HTERT RPE-1 (cell line): ENCODE results near the gene LDLRAD4.

Experiments used
- in situ Hi-C: fragments of 300-500 bp; cut with MboI; formaldehyde crosslinking; loops from 4 replicates; pipeline ENCODE4 v1.14.3; 2020; ENCODE audit warnings: low sequenced_read_pairs

LDLRAD4 gene

DNA sequence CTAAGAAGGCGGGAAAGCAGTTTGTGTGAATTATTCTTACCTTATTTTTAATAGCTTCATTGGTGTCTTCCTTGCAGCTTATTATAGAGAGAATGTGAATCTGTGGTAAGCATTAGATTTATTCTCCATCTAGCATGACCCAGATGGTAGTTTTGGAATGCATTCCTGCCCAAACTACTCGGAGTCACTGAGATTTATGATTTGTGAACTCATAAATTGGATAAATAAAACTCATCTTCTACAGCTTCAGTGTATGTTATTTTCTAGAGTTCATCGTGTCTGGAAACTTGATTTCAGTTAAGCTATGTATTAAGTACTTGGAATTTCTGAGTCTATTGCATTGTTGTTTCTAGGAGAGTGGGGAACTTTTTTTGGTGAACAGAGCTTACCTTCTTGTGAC, 337.3 kb downstream of the LDLRAD4 start:
- in situ Hi-C loops, result no loop called here

DNA sequence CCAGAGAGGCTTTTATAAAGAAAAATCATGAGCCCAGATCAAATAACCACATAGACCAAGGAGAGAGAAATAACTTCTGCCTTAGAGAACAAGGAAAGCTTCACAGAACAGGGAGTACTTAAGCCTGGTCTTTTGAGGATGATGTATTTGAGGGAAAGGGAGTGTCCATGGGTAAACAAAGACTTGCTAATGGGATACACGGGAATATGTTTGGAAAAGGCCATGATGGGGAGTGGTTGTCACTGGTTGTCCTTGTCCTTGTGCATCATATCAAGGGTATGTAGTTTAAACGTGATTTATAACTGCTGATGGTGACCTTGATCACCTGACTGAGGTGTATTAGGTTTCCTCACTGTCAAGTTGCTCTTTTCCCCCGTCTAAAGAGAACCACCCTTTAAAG, 337.9 kb downstream of the LDLRAD4 start:
- in situ Hi-C loops, result no loop called here

DNA sequence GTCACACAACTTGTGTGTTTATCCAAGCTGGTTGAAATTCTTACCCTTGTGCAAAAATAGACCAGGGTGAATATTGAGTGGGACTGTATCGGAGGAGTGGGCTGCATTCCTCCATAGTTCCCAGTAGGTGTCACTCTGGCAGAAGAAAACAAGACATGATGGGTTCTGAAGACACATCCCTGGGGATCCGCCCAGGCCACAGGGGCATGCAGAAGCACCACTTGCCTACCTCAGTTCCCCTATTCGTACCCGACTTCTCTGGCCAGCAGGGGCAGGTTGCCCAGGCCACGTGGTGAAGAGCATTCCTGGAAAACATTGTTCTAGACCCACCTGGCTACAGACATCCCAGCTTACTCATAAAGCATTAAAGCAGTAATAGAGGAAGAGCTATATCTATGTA, 339.6 kb downstream of the LDLRAD4 start:
- in situ Hi-C loops, result no loop called here

DNA sequence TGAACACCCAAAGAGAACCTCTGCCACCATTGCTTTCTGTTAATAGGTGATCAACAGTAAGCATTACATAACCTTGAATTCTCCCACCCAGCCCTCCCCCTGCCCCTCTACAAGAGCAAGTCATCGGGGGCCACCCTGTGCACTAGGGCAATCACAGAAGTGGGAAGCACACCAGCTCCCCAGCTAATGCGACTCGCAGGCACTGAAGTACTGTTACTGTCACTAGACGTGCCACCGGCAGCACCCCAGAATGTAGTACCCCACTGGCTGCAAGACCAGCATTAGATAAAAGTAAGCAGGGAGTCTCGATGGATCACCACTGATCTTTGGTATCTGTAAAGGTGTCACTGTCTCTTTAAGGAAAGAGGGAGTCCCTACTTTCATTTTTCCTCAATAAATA, 340.2 kb downstream of the LDLRAD4 start:
- in situ Hi-C loops, result no loop called here

DNA sequence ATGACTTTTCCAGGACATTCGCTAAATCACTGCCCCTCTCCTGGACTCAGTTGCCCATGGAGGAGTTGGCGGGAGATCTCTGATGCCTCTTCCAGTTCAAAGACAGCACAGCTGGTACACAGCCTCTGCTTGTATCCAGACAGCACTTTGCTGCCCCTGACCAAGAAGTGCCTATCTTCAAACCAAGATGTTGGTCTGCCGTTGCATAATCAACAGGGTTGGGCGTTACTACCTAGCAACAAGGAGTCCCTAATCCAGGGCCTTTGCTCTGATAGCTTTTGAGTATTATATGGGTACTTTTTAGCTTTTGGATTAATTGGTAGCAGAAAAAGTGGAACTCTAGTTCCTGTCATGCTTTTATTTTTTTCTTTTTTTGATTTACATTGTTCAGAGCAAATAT, 341.2 kb downstream of the LDLRAD4 start:
- in situ Hi-C loops, result no loop called here

DNA sequence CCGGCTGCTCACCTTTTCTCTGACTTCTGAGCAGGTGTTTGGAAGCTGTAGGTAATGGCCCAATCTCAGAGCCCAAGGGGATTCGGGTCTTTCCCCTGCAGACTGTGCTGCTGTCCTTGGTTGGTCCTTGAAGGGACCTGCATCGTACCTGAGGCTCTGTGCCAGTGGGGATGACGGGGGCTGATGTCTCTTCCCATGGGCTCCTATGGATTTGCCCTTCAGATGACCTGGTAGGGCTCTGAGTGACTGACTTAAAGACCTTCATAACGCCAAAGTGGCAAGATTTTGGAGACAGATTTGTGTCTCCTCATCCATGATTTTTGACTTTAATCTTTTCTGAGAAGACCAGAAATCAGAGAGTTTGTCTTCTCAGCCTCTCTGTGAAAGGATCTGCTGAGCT, 341.7 kb downstream of the LDLRAD4 start:
- in situ Hi-C loops, result no loop called here

DNA sequence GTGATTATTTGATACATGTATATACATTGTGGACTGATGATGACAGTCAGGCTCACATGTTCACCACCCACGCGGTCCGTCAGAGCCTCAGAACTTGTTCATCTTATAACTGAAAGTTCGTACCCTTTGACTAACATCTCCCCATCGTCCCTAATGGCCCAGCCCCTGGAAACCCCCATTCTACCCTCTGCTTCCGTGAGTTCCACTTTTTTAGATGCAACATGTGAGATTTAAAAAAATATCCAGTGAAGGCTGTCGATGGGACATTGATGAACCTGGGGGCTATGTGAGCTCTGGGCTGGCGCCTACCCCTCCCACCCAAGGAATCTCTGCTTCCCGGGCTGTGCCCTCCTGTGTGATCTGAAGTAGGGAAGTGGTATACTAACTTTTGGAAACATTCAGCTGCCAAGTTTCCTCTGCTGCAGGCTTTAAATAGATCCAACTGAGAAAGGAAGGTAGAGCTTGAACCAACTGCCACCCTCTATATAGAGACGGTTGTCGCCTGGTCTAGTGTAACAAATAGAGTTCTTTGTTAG, 344.0 kb downstream of the LDLRAD4 start:
- in situ Hi-C loops, result no loop called here

DNA sequence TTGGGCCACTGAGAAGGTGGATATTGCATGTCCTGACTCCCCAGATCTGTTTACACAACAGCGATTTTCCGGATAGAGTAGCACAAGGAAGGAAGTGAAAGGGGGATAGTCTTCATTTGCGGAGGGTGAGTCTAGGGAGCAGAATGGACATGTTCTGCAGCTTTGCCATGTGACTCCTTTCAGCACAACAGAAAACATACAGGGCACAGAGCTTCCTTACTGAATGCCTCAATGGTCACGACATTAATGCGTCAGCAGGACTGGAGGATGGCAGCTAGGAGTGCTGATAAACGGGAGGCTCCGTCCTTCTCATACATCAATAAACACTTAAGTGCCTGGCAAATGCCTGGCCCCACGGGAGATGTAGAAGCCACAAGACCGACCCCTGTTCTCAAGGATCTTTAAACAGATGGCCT, 344.8 kb downstream of the LDLRAD4 start:
- in situ Hi-C loops, result no loop called here

DNA sequence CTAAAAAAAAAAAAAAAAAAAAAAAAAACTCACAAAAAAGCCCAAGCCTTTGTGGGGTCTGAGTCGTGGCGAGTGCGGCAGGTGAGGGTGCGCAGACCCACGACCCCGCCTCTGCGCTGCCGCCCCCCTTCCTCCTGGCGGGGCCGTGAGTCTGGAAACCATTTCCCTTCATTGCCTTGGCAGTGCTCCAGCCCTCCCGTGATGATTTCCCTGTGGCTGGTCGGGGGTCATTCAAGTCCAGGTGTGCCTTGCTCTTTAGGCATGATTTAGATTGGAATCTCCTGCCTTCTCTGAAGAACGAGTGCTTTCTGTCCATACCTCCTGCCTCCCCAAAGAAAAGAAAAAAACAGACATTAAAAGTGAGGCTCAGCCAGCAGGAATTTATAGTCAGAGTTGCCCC, 346.0 kb downstream of the LDLRAD4 start:
- in situ Hi-C loops, result no loop called here

DNA sequence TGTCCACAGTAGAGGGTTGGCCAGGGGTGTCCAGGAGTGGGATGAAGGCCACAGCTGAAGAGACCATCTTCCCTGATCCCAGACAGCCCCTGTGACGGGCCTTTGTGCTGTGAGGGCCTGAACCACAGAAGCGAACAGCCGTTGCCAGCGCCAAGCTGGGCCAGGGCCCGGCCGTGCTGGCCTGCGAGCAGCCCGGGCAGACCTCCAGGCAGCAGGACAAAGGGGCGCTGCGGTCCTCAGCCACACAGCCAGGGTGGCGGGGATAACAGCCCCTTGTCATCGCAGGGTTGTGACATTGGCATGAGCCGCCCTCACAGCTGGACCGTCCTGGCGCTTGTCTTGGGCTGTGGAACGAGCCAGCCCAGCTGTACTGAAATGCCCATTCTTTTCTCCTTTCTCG, 346.7 kb downstream of the LDLRAD4 start:
- in situ Hi-C loops, result no loop called here

DNA sequence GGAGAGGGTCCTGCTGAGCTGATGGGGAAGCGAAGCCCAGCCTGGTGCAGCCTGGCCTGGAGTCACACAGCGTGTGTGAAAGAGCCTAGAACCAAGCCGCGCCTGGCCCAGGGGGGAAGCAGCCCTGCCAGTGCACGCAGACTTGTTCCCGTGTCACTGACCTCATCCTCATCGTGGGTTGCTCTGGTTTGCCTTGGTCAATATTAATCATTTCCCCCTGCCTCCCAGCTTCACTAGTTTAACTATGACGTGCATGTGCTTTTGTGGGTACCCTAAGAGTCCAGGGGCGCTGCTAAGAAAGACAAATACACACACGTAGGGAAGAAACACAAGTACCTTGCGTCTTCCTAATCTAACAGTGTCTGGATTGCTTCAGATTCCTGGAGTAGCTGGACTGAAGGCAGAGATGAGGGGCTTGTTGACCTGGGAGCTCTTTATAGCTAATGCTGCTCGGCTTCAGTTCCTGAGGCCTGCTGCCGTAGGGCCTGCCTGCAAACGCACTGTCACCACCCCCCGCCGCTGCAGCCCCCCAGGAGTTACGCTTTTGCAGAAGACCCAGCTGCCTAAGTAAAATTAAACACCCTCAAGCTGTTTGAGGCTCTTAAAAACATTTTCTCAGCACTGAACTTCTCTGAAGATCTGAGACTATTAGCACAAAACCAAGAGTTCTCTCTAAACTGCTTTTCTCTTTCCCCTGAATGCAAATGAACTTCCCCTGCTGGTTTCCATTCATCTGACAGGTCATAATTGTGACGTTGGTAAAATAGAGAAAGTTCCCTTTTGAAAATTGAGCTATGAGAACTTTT, 348.6 kb downstream of the LDLRAD4 start:
- in situ Hi-C loops, result no loop called here

DNA sequence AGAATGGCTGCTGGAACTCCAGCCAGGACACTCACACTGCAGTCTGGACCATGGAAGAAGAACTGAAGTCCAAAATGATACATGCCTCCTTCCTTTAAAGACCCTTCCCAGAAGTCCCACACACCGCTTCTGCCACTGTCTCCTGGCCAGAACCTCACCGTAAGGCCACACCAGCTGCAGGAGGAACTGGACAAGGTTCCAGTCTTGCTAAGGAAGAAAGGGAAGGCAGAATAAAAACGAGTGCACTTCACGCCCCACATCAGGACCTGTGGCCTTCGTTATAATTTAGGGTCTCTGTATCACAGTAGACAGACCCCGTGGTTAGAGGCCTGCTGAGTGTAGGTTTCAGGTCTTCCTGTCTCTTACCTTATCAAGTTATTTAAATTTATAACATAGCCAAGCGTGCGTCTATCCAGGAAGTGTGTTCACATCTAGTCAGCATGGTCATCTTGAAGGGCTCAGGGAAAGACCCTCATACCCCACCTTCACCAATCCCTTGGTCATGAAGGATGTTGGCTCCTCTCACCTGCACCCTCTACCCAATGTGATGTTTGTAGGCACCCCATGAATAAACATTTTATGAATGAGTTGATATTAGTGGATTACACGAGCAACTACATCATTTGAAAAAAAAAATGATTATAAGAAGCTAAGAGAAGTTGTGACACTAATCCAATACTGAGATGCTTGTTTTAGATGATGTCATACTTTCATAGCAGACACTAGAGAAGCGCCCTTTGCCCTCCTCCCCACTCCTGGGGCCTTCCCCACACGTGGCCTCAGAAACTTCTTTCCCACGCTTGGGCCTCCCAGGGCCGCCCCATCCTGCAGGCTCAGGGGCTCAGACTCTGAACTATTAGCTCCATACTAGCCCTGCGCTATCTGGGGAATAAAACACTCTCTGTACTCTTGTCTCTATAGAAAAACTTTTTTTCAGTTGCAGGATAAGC, 350.2 kb downstream of the LDLRAD4 start:
- in situ Hi-C loops, result no loop called here

DNA sequence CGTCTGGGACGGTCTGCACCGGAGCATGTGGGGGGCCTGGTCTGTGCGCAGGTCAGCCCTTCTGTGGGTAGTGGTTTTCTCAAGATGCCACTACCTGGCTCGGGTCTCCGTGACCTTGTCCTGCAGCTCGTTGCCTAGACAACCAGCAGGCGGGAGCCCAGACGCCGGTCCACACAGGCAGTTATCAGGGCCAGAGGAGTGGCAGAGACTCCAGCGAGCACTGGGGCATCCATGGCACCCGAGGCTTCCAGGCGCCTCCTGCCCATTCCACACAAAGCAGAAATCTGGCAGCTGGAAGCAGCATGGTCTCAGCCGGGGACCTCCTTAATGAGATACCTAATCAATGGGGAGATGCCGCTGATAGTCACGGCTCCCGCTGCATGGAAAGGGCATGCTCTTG, 351.7 kb downstream of the LDLRAD4 start:
- in situ Hi-C loops, result no loop called here

DNA sequence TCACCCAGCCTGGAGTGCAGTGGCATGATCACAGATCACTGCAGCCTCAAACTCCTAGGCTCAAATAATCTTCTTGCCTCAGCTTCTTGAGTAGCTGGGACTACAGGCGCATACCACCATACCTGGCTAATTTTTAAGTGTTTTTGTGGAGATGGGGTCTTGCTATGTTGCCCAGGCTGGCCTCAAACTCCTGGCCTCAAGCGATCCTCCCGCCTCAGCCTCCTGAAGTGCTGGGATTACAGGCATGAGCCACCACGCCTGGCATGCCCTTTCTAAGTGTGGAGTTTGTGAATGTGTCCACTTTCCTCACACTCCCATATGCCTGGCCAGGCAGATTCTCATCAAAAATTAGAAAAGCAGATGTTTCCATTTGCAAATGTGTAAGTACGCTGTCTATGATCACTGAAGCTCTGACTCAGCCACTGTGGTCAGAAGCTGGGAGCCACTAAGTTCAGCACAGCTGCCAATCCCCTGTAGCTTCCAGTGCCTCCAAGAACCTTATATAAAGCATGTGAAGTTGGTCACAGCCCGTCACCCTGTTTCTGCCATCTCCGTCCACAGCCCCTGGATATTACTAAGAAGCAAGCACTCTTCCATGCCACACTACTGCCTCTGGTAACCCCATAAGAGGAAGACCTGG, 352.4 kb downstream of the LDLRAD4 start:
- in situ Hi-C loops, result no loop called here

DNA sequence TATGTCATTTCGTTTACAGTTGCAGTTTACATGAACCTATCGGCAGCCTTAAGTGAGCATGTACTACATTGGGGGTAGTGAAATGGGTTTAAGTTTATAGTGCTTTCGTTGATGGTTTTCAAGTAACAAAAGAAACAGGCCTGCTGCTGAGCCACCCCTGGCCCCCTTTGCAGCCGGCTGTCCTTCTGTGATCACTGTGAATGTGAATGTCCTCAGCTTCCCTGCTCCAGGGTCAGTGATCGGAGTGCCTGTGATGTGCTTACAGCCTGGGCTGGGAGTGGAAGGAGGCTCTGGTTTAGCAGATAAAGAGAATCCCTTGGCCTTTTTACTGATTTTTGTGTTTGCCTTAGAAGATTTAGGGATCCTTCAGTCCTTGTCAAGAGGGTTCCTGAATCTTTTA, 353.6 kb downstream of the LDLRAD4 start:
- in situ Hi-C loops, result no loop called here

DNA sequence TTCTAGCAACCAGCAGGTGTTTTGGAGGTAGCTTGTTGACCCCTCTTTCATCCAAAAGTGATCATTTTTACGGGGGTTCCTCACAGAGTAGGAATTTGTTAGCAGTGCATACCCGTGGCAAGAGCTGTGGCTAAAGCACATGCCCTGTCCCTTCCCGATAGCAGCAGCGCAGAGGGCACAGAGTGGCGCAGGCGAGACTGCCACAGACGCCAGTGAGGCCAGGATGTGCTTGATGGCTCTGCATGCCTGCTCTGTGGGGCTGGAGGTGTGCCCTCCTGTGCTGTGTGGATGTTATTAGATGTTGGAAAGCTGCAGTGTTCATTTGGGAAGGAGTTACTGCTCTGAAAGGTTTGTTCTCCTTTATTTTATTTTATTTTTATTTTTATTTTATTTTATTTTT, 354.2 kb downstream of the LDLRAD4 start:
- in situ Hi-C loops, result no loop called here

DNA sequence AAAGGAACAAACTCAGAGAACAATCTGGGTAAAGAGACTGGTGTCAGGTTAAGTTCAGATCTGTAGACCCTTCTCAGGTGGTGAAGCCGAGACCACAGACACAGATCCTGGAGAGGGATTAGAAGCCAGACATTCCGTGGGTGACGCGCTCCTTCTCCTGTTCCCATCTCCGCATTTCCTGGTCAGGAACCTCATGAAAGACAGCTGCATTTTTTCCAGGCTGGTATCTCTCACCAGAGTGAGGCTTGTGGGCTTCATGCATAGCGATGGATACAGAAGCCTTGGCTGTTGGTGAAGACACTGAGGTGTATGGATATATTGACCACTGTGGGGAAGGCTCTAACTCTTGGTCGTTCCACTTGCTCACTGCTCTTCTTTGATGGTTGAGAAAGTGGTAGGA, 355.2 kb downstream of the LDLRAD4 start:
- in situ Hi-C loops, result no loop called here

DNA sequence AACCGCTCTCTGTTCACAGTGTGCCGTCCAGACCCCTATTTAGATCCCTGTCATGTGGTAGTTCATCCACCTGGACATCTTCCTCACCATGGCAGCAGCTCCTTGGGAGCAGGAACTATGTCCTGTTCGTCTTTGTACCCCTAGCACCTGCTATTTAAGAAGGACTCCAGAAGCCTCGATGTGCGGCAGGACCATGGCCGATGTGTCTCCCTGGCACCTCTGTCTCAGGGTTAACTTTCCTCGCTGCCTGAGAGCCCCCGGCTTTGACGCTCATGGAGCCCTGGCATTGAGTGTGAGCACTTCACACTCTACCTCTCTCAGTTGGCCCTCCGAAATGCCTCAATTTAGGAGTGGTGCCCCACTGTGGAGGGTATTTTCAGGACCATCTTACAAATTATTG, 355.8 kb downstream of the LDLRAD4 start:
- in situ Hi-C loops, result no loop called here

DNA sequence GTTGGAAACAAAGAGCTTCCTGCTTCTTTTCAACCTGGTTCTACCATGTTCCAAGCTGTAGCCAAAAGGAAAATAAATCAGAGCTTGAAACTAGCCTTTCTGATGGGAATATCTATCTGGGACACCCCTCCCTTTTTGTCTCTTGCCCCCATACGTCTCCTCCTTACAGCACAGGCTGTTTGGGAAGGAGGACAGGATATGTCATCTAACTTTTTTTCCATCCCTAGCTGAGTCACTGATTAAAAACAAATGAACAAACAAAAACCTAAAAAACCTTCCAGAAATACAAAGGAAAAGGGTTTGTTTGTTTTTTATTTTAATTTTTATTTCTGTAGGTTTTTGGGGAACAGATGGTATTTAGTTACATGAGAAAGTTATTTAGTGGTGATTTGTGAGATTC, 356.2 kb downstream of the LDLRAD4 start:
- in situ Hi-C loops, result no loop called here

DNA sequence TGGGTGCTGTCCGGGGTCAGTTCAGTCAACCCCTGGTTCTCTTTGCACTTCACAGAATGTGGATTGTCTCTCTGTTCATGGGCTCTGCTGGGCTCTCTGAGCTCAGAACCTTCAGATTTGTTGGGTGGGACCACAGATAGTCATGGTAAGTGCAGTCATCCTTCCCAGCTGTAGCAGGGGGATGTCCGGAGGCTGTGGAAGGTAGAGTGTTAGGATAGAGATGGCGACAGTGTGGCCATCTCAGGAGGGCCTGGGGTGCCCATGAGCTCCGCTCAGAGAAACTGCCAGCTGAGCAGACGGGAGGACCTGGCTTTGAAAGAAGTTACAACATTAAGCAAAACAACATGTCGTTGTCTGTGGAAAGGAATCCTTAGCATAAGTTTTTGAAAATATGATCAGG, 358.0 kb downstream of the LDLRAD4 start:
- in situ Hi-C loops, result no loop called here

DNA sequence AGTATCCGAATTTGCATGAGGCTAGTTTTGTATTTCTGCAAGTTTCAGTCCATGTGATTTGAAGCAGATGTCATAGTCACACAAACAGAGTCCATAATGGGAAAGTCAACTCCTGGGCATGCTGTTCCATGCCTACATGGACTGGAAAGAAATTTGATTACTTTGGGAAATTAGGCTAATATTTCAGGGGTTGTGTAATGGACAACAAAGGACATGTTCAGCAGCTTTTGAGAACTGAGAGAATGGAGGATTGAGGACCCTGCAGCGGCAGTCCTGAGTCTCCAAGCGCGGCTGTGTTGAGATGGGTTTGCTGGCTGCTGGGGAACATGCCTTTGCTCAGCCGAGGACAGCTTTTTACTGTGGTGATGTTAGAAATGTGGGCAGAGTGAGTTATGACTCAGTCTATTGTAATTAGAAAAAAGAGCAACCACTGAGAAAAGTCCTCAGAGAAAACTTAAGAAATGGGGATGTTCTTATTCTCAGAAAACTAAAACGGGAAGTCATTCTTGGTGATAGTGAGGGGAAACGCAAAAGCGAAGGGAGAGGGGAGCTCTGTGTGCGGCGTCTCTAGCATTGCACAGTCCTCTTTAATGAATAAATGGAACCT, 358.6 kb downstream of the LDLRAD4 start:
- in situ Hi-C loops, result no loop called here
